Type B pancreatic cell (in vitro differentiated cells): ENCODE results near the gene TAS1R2. TPM values are rescaled to one million over a fixed set of nuclear protein-coding genes. Genes with fewer than 3 reads are reported as not detected.
"Not testable (repeated sequence)": the region's sequence is repeated elsewhere in the genome, so short reads cannot be mapped to it uniquely, and the experiment has no call there.

Experiments used
- DNase-seq: peaks from one replicate; pipeline ENCODE4 v3.0.0; 2021; ENCODE audit warnings: mixed read lengths; ENCODE audit not compliant: unreplicated experiment; ENCODE audit errors: extremely low spot score
- H3K27ac Mint-ChIP-seq: 2 replicates; pipeline ENCODE4 v1.8.0; 2021; ENCODE audit warnings: mild to moderate bottlenecking, mixed read lengths
- H3K27me3 Mint-ChIP-seq: 2 replicates; pipeline ENCODE4 v1.8.0; 2021; ENCODE audit warnings: mixed read lengths
- H3K36me3 Mint-ChIP-seq: 2 replicates; pipeline ENCODE4 v1.8.0; 2021; ENCODE audit warnings: mixed read lengths
- H3K4me1 Mint-ChIP-seq: one replicate; pipeline ENCODE4 v1.8.0; 2021; ENCODE audit warnings: mixed read lengths; ENCODE audit not compliant: unreplicated experiment
- H3K4me3 Mint-ChIP-seq: 2 replicates; pipeline ENCODE4 v1.8.0; 2021; ENCODE audit warnings: mild to moderate bottlenecking, mixed read lengths
- H3K9me3 Mint-ChIP-seq: 2 replicates; pipeline ENCODE4 v1.8.0; 2021; ENCODE audit warnings: mixed read lengths
- total RNA-seq: library from RNA; stranded (reverse); gene quantifications from 2 replicates; pipeline ENCODE4 v1.2.1, GENCODE V29; 2021; ENCODE audit warnings: low replicate concordance
- TF ChIP-seq, protein P1 (sequence below): fragments of 200-600 bp; sonication (generic); conservative IDR thresholded peaks from 2 replicates; pipeline ENCODE4 v1.5.0; 2021; ENCODE audit warnings: antibody characterized with exemption, mild to moderate bottlenecking

TAS1R2 gene
- total RNA-seq, 1 donor from 2014 or later, result not detected

DNA sequence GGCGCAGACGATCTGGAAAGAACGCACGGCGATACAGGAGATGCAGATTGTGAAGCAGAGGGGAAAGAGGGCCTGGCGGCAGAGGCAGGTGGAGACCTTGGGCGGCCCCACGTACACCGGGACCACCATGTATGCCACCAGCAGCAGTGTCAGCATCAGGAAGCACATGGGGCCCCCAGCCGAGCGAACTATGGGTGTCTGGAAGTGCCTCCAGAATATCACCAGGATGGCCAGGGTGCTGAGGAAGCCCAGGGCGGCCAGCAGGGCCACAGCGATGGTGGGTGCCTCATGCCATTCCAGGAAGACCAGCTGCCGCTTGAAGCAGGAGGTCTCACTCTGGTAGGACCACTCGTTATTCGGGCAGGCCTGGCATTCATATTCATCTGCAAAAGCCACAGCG lies 19.3 kb downstream of the TAS1R2 start:
- H3K4me3 Mint-ChIP-seq, result no peak overlapping the region
- H3K27me3 Mint-ChIP-seq, result peaks cover 43% of the 10 kb centered on the region
- no peaks in the 10 kb centered on the region for H3K9me3 Mint-ChIP-seq
- H3K27ac Mint-ChIP-seq, result no peak overlapping the region
- TF ChIP-seq, protein P1, sequence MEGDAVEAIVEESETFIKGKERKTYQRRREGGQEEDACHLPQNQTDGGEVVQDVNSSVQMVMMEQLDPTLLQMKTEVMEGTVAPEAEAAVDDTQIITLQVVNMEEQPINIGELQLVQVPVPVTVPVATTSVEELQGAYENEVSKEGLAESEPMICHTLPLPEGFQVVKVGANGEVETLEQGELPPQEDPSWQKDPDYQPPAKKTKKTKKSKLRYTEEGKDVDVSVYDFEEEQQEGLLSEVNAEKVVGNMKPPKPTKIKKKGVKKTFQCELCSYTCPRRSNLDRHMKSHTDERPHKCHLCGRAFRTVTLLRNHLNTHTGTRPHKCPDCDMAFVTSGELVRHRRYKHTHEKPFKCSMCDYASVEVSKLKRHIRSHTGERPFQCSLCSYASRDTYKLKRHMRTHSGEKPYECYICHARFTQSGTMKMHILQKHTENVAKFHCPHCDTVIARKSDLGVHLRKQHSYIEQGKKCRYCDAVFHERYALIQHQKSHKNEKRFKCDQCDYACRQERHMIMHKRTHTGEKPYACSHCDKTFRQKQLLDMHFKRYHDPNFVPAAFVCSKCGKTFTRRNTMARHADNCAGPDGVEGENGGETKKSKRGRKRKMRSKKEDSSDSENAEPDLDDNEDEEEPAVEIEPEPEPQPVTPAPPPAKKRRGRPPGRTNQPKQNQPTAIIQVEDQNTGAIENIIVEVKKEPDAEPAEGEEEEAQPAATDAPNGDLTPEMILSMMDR, result no peak
- no peaks in the 10 kb centered on the region for H3K36me3 Mint-ChIP-seq
- H3K4me1 Mint-ChIP-seq, result no peaks in the 10 kb centered on the region
- no peak for DNase-seq

DNA sequence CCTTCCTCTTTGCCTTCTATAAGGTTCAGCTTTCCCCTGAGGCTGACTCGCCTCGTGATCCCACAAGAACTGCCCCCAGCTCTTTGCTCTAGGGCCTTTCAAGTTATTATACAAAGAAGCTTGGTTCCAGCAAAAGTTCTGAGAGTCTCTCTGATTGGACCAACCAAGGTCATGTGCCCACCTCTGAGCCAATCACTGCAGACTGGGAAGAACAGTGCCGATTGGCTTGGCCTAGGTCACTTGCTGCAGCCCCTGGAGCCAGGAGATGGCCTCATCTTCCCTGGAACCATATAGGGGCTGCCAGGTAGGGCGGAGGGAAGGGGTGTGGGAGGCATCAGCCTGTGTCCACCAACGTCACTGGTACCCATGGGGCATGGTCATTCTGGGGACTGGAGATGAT lies 22.8 kb downstream of the TAS1R2 start:
- DNase-seq, result no peak
- Mint-ChIP-seq H3K27me3 (peaks cover 20% of the 10 kb centered on the region), H3K4me1 (no peaks in the 10 kb centered on the region), H3K9me3 (no peaks in the 10 kb centered on the region), H3K36me3 (no peaks in the 10 kb centered on the region), H3K4me3 (no peak overlapping the region), H3K27ac (no peak overlapping the region)
- TF ChIP-seq, protein P1, result no peak

DNA sequence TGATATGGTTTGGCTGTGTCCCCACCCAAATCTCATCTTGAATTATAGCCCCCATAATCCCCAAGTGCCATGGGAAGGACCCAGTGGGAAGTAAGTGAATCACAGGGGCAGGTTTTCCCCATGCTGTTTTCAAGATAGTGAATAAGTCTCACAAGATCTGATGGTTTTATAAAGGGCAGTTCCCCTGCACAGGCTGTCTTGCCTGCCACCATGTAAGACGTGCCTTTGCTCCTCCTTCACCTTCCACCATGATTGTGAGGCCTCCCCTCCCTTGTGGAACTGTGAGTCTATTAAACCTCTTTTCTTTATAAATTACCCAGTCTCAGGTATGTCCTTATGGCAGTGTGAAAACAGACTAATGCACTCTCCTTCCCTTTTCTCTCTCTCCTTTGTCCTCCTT lies 27.1 kb downstream of the TAS1R2 start:
- DNase-seq, H3K9me3 Mint-ChIP-seq, H3K36me3 Mint-ChIP-seq, H3K4me3 Mint-ChIP-seq, H3K4me1 Mint-ChIP-seq, H3K27ac Mint-ChIP-seq: not testable (repeated sequence)
- H3K27me3 Mint-ChIP-seq, result peaks cover 22% of the 10 kb centered on the region

DNA sequence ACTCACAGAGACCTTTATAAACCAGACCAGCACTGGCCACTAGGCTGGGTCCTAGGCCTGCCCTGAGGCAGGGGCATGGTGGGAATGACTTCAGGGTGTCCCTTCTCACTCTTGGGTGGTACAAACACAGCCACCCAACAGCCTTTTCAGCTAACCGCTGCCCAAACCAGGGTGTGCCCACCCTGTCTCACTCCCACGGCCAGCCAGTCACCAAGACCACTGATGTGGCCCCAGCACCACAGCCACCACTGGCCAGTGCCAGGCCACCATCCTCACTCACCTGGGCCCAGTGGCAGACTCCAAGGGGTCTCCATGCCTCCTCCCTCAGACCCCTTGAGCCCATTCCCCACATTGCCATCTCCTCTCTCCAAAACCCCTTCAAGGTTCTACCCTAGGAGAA lies 27.8 kb downstream of the TAS1R2 start:
- Mint-ChIP-seq H3K27ac (no peak overlapping the region), H3K9me3 (peaks cover 8% of the 10 kb centered on the region), H3K4me1 (no peaks in the 10 kb centered on the region), H3K36me3 (no peaks in the 10 kb centered on the region), H3K27me3 (peaks cover 20% of the 10 kb centered on the region), H3K4me3 (no peak overlapping the region)
- TF ChIP-seq, protein P1, result no peak
- DNase-seq, result no peak

DNA sequence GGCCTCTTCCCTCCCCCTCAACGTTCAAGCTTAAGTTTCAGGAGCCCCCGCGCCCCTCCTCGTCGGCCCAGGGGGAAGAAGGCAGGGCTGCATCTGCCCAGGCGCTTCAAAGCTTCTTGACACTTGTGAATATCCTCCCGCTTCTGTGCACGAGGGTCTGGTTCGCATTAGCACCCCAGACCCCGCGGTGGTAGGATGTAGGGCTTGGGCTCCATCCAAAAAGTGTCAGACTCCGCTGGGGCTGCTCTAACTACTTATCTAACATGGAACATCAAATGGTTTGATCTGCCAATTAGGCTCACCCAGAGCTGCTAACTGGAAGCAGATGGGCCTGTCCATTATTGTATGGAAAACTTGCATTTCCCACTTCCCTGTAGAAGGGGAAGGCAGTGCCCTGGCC lies 28.9 kb downstream of the TAS1R2 start:
- no peak overlapping the region for H3K4me3 Mint-ChIP-seq
- TF ChIP-seq, protein P1, result no peak
- H3K4me1 Mint-ChIP-seq, result no peaks in the 10 kb centered on the region
- H3K27me3 Mint-ChIP-seq, result peaks cover 30% of the 10 kb centered on the region
- H3K27ac Mint-ChIP-seq, result no peak overlapping the region
- no peaks in the 10 kb centered on the region for H3K36me3 Mint-ChIP-seq
- H3K9me3 Mint-ChIP-seq, result peaks cover 14% of the 10 kb centered on the region
- DNase-seq, result no peak

DNA sequence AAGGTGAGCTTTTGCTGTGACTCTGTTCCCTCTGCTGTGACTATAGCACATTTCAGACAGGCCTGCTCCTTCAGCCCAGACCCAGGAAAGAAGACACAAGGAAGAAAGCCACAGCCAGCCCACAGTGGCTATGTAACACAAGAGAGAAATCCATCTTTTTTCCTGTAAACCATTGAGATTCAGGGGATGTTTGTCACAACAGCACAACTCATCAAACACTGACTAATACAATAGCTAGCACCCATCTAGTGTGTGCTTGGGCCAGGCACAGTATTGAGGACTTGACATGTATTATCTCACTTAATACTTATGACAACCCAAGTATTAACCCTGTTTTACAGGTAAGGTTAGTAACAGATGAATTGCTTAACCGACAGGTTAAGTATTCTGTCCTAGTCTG lies 29.8 kb downstream of the TAS1R2 start:
- no peaks in the 10 kb centered on the region for H3K4me1 Mint-ChIP-seq
- no peak overlapping the region for H3K4me3 Mint-ChIP-seq
- H3K9me3 Mint-ChIP-seq, result peaks cover 14% of the 10 kb centered on the region
- TF ChIP-seq, protein P1, result no peak
- no peak overlapping the region for H3K27ac Mint-ChIP-seq
- H3K36me3 Mint-ChIP-seq, result no peaks in the 10 kb centered on the region
- no peak for DNase-seq
- H3K27me3 Mint-ChIP-seq, result peaks cover 31% of the 10 kb centered on the region
